GM18858 (cell line): ENCODE measurements around the gene ZFYVE9.
"Not testable (repeated sequence)": the region's sequence is repeated elsewhere in the genome, so short reads cannot be mapped to it uniquely, and the experiment has no call there.

Source experiments
- ATAC-seq: cut with Tn5 transposase; IDR thresholded peaks from one replicate; pipeline ENCODE4 v1.9.1; 2021; ENCODE audit not compliant: unreplicated experiment

ZFYVE9 gene

GRCh38 chr1:52368383-52369172 is 226.7 kb downstream of the ZFYVE9 start:
- no peak for ATAC-seq

DNA sequence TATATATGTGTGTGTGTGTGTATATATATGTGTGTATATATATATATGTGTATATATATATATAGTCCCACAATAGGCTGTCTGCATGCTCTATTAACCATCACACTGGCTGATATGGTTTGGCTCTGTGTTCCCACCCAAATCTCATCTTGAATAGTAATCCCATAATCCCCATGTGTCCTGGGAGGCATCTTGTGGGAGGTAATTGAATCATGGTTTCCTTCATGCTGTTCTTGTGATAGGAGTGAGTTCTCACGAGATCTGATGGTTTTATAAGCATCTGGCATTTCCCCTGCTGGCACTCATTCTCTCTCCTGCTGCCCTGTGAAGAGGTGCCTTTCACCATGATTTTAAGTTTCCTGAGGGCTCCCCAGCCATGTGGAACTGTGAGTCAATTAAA is 228.0 kb downstream of the ZFYVE9 start:
- ATAC-seq = not testable (repeated sequence)

GRCh38 chr1:52385376-52385775 is 243.5 kb downstream of the ZFYVE9 start:
- ATAC-seq = no peak

- no peak for ATAC-seq
These were observed 244.6 kb downstream of the ZFYVE9 start for GRCh38 chr1:52386458-52386857.

GRCh38 chr1:52393174-52393573 is 251.3 kb downstream of the ZFYVE9 start:
- no peak for ATAC-seq
